Stimulated activated CD8-positive, alpha-beta memory T cell treated with anti-CD3 and anti-CD28 coated beads, Interleukin-15, amount 100 ng/mL, for 4 hours (primary cell): ENCODE results near the gene OGN.

Source experiments
- DNase-seq, 2 donors: peaks; one replicate each; pipeline ENCODE4 v3.0.0-alpha.2; 2020; ENCODE audit warnings: low read depth in 2 of 2

Gene OGN

DNA sequence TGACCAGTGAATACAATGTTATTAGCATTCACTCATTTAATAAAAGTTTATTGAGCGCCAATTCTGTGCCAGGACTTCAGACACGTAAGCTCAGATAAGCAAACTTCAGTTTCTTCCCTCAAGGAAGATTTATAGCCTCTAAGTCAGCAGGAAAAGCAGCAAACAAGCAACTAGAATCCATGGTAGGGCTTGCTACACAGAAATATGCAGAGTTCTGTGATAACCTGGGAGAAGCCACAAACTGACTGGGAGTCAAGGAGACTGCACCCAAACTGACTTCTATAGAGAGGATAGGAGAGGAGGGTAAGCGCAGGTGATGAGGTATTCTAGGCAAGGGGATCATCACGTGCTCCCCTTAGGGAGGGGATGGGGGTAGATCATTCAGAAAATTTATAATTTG is 1.4 kb upstream of the OGN start:
- no peak for DNase-seq

DNA sequence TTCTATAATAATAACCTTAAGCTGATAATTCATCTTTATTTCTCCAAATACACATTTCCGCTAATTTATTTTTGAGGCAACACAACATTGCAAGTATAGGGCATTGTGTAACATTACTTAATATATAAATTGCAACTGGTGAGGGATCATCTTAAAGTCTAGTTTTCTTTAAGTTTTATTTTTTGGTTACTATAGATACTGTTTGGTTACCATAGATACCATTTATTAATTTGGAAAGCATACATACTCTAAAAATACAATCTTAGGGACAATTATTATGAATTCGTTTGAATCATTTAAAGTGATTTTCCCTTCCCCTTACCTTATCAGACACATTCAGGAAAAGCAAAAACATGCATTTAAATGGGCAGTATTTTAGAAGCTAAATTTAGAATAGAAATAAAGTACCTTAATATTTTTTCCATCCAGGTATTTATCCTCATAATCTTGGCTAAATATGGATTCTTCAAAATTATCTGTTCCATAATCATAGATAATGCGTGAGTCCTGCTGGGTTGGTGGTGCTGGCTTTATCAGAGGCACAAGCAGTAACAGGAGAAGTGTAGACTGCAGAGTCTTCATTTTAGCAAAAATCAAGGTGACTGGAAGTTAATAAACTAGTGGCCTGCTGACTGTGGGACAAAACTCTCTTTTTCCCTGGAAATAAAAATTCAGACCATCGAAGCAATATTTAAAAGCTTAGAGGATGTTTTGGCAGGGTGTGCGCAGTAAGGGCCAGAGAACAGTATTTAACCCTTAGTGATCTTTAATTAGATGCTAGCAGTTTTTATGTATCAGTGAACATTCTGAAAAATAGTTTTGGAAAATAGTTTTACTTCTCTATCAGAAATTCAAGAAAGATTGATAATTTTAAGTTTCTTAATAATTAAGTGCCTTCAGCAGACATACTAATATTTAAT is 1.3 kb downstream of the OGN start:
- no peak for DNase-seq

DNA sequence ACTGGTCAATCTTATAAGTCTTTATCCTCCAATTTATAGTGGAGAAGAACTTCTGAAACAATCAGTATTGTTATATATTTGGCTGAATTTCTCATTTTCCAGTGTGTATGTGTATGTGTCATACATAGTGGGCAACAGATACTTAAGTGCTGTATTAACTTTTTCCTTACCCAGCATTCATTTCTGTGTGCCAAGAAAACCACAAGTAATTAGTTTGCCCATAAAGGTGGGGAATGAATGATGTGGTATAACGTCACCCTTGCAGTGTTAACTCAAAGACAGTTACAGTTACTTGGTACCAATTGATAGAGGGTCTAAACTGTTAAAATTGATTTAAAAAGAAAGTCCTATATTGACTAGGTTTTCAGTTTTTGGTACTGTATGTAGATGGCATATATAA is 2.0 kb downstream of the OGN start:
- DNase-seq = no peak

DNA sequence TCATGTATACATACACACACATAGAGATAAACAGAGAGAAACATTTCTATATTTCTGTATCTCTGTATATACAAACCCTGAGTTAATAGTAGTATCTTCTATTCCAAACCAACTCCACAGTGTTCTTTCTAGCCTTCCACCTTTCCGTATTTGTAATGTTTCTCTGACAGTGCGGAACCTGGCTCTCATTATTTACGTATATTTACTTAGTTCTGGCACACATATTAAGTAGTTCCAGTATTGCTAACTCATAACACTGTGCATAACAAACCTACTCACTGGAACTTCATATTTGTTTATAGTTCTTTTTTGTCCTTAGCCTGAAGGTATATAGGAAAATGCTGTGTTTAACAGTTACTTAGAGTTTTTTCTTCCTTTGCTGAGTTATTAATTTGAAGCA is 6.5 kb downstream of the OGN start:
- DNase-seq = no peak

DNA sequence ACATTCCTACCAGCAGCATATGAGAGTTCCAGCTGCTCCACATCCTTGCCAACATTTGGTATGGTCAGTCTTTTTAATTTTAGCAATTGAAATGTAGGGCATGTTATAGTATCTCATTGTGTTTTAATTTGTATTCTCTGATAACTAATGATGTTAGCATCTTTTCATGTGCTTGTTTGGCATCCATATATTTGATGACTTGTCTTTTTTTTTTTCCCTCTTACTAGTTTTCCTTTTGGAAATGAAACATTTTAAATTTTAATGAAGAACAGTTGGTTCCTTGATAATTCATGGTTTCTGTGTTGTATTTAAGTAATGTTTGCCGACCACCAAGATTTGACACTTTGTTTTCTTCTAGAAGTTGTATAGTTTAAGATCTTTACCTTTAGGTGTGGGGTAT is 8.8 kb downstream of the OGN start:
- no peak for DNase-seq

DNA sequence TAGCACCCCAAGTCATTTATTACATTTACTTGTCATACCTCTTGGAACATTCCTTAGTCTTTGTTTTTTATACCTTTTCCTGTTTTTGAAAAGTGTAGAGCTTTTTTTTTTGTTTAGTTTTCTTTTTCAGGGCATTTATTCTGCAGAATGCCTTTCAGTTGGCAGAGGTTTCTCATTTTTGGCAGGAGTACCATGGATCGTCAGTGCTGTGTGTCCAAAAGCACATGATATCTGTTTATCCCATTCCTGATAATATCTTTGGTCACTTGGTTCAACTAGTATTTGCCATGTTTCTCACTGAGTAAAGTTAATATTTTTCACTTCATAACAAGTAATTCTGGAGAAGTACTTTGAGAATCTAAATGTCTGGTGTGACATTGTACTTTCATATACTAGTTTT is 10.7 kb downstream of the OGN start:
- DNase-seq = no peak

DNA sequence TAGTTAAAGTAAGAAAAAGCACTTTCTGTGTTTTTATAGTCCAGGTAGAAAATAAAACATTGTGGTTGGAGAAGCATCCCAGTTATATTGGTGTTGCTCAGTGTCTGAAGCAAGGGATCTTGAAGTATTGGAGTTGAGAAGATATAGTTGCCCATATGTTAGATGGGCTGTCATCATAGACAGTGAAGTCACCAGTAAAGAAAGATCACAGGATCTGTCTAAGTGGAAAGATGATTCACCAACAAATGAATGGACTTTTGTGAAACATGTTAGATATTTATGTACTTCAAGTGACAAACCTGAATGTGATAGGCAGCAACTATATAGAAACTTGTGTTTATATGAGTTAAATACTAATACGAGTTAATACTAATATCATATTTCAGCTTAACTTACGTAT is 11.7 kb downstream of the OGN start:
- DNase-seq = no peak

DNA sequence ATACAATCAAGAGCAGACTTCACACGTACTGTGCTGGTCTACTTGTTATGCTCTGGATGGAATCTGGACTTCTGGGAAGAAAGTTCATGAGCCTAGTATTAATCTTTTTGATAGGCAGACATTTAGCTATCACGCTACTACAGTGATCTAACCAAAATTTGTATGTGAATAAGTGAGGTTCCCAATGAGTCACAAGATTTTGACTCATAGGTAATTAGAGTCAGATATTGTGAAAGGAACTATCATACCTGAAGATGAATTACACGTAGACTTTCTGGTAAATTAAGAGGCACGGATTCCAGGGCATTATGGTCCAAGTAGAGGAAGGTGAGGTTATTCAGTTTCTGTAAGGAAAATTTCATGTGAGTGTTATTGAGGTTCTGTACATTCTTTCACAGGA is 18.4 kb downstream of the OGN start:
- no peak for DNase-seq

DNA sequence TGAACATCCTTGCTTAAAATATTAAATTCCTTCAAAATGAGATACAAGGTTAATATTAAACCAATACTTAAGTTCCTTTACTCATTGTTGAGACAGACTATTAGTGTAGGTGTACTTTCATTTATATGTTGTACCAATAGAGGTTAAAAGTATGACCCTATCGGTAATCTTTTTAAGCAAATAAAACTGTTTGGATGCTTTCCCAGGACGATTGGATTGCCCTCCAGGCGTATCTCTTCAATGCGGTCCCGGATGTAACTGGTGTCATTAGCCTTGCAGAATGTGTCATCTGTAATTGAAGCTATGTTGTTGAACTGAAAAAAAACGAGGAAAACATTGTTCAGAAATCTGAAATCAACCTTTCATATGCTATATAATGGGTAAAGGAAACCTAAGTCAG is 18.9 kb downstream of the OGN start:
- no peak for DNase-seq

DNA sequence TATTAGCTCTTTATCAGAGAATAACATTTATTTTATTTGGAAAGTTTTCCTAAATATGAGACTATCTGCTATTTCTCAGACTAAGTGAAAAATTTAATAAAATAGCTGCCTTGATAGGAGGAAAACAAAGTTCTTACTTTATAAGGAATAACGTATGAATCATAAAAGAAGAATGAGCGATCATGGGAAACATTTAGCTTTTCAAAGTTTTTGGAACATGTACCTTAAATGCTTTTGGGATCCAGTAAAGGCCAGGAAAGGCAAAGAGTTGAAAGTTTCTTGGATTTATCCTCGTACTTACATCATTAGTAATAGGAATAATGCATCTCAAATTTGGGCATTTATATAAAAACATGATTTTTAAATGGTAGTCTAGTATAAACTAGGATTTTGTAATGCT is 19.4 kb downstream of the OGN start:
- no peak for DNase-seq

DNA sequence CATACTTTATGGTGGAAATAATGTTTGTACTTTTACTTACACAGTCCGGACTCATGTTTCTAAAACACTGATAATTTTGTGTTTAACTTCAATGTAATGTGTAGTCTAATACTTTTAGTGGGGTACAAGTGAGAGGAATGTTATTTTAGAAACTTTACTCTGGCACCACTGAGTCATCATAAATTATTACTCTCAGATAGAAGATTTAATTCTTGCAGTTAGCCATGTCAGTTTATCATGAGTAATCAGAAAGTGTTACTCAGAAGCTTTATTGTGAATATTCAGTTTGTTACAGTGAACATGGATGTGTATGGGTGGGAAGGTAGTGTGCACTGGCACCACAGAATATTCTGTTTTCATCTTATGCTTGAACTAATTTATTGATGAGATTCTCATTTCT is 20.0 kb downstream of the OGN start:
- DNase-seq = no peak

DNA sequence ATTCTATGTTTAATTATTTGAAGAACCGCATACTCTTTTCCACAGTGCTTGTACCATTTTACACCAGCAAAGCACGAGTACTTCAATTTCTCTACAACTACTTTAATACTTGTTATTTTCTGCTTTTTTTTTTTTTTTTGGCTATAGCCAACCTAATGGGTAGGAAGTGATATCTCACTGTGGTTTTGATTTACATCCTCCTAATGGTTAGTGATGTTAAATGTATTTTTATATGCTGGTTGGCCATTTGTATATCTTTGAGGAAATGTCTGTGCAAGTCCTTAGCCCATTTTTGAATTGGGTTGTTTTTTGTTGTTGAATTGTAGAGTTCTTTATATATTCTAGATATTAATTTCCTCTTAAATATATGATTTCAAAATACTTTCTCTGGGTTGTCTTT is 22.6 kb downstream of the OGN start:
- DNase-seq = no peak

DNA sequence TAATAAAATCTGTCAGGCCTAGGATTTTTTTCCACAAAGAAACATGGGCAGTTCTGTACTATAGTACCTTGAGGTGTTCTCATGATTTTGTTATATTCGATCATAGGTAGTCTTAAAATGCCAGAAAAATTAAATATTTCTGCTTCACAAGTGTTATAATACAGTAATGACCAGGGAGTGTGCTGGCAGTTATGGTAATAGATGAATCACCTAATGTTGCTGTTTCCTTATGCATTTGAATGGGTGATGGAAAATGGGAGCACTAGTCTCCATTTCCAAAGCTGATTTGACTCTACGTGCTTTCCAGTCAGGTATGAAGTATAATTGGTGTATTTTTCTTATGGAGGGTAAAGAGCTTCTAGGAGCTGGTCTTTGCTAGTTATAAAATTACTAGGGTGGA is 23.8 kb downstream of the OGN start:
- DNase-seq = no peak

DNA sequence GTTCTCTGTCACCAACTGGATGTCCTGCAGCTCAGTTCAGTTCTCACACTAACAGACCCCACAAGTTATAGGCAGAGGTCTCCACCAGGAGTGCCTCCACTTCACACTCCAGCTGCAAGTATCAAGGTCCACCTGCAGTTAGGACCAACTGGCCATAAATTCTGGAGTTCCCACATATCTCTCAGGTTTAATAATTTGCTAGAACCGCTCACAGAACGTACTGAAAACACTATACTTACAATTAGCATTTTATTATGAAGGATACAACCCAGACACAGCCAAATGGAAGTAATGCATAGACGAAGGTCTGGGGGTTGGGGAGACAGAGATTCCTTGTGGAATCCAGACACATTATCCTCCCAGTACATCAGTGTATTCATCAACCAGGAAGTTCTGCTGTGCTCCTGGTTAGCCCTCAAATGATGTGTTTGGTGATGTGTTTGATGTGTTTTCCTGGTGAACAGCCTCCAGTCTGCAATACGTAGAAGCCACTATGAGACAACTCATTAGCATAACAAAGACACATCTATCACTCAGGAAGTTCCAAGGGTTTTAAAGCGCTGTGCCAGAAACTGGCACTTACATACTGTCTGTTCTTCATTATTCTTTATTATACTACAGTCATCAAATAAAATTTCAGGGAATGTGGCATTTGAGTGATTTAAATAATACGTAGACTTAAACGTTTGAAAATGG is 25.4 kb downstream of the OGN start:
- no peak for DNase-seq

DNA sequence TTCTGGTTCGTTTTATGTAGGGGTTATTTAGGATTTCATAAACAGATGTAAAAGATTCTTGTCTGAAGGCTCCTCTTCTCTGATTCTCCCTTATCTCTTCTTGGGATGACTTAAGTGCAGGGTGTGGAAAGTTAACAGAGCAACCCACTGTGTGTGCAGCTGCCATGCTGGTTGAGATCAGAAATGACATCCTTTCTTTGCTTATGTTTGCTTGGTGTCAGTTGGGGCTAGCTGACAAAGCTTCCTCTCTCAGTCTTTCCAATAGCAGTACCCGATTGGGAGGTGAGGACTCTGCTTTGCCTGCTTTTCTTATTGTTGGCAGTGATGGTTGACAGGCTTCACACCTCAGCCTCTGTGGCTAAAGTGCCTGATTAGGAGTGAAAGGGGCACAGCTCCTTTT is 26.5 kb downstream of the OGN start:
- no peak for DNase-seq

DNA sequence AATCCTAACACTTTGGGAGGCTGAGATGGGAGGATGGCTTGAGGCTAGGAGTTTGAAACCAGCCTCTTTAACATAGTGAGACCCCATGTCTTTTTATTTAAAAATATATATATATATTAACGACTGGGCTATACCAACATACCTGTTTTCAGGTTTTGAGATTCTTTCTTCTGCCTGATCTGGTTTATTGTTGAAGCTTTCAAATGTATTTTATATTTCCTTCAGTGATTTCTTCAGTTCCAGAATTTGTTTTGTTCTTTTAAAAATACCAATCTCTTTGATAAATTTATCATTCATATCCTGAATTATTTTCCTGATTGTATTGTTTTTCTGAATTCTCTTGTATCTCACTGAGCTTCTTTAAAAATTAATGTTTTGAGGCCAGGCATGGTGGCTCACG is 31.2 kb downstream of the OGN start:
- DNase-seq = no peak

DNA sequence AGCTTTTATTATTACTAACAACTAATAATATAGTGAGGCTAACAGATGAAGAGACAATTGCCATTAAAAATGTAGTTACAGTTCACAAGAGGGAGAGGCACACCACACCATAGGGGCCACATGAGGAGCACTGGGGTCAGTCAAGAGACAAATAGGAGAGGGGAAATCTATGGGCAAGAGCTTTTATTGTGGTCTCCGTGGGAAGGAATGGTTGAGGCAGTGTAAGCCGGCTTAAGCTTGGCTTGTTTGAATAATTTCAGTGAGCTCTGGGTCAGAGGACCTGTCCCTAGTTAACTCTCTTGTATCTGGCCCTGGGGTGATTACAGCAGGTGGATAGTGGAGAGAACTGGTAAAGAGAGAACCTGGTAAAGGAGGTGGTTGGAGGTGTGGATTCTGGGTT is 35.3 kb downstream of the OGN start:
- no peak for DNase-seq

DNA sequence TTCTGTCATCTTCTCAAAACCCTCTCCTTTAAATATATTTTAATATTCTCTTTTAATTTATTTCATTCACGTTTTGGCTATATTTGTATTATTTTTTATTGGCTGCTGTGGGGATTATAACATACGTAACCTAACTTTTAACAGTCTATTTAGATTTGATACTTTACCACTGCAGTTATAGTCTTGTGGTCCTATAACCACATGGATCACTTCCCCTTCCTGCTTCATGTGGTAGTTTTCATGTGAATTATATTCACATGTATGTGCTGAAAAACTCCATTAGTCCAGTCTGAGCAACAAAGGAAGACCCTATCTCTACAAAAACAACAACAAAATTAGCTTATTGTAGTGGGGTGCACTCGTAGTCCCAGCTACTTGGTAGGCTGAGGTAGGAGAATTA is 44.3 kb downstream of the OGN start:
- DNase-seq = no peak

DNA sequence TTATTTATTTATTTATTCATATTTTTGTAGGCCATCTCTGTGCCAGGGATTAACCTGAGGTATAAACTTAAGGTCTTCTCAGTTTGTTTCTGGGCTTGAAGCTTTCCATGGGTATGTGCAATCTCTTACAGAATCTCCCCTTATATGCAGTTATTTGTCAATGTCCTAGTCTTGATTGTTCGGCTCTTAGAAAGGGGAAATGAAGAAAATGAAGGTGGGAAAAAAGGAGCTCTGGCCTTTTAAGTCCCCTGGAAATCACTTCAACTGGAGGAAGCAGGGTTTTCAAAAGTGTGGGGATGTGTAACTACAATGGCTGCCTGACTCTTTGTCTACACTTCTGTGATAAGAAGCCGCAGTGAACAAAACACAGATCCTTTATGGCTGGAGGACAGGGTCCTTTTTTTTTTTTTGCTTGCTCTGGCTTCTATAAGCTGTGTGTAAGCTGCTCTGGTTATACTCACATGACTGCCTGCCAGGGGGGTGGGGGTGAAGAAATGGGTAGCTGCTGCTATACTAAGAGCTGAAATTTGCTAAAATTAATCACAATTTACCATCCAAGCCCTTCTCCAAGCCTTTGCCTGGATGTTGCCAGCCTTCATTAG is 44.9 kb downstream of the OGN start:
- no peak for DNase-seq

DNA sequence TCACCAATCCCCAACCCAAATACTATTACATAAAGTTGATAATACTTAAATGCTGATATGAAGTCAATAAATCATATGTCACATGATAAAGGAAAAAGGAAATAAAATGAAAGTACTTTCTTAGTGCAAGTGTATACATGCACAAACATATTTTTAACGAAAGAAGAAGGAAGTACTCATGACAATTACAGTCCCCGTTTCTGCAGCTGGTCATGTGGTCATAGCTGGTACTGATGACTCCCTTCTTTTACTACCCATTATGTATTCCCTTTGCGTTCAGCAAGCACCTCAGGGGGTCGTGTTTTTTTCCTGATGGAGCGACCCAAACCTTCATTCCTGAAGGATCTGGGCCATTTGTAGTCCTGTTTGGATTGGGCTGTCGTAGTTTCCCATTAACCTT is 51.3 kb downstream of the OGN start:
- DNase-seq = no peak

DNA sequence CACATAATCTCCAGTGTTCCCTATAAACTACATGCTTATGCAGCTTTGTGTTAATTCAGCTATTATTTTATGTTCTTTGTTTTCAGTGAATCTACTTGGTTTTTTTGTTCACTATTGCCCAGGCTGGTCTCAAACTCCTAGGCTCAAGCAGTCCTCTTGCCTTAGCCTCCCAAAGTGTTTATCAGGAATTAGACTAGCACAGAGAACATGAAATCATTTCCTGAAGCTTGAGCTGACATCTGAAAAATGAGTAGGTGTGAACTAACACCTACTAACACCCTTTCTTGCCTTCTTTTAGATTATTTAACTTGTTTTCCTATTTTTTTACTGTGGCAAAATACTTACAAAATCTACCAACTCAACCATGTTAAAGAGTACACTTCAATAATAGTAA is 53.6 kb downstream of the OGN start:
- DNase-seq = no peak

DNA sequence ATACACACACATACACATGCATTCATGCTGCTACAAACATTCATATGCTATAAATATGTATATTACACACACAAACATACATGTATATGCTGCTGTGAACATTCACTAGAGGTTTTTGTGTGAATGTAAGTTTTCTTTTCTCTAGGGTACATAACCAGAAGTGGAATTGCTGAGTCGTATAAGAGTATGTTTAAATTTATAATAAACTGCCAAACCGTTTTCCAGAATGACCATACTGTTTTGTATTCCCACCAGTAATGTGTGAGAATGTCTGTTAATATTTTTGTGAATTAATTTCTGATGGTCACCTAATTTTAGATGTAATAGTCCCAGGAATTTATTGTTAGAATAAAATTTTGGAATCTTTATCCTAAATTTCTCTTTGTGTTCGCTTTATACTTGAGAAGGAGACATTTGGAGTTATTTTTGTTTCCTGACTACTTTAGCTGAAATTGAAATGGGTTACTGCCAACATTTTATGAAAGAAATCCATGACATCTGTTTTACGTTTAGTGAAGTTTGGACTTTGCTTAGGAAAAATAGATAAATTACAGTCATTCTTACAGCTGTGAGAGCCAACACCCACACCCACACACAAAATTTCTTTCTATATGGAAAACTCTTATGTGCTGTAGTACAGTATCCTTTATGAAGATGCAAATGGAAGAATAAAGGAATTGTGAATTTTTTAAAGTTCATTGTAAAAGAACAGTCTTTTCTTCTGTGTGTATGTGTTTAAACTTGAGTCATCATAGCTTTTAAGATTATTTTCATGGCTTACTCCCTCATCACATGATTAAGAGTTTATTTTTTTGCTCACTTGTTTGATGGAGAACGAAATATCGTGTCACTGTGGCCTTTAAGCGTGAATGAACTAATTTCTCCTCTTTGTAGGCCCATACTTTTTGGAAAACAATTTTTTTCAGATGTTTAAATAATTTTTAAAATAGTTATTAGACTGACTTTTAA is 54.3 kb downstream of the OGN start:
- no peak for DNase-seq
